GM13977 (cell line): ENCODE results near the gene TUBB4A.
A peak's percentile ranks its signal among the peaks of the same experiment; 100 is the strongest.

ENCODE experiments used
- DNase-seq: peaks from one replicate; pipeline ENCODE4 v3.0.0; 2012; ENCODE audit warnings: low spot score
- CTCF ChIP-seq: IDR thresholded peaks from 2 replicates; pipeline ENCODE4 v1.5.1; 2012; ENCODE audit warnings: mild to moderate bottlenecking, control low read depth; ENCODE audit not compliant: insufficient read depth; ENCODE audit errors: extremely low read depth, missing control alignments
- in situ Hi-C: fragments of 300-500 bp; cut with MboI; formaldehyde crosslinking; loops from one replicate; pipeline ENCODE4 v1.12.0; 2022; ENCODE audit warnings: low sequenced_read_pairs, low pct_unique_long_range_greater_than_20kb, mixed read lengths, inconsistent platforms; ENCODE audit not compliant: unreplicated experiment

Gene TUBB4A

GRCh38 chr19:6531163-6531955 is 29.2 kb upstream of the TUBB4A start:
- in situ Hi-C loops = no loop called here
- TF ChIP-seq CTCF = no peak
- DNase-seq = peak; percentile 36

DNA sequence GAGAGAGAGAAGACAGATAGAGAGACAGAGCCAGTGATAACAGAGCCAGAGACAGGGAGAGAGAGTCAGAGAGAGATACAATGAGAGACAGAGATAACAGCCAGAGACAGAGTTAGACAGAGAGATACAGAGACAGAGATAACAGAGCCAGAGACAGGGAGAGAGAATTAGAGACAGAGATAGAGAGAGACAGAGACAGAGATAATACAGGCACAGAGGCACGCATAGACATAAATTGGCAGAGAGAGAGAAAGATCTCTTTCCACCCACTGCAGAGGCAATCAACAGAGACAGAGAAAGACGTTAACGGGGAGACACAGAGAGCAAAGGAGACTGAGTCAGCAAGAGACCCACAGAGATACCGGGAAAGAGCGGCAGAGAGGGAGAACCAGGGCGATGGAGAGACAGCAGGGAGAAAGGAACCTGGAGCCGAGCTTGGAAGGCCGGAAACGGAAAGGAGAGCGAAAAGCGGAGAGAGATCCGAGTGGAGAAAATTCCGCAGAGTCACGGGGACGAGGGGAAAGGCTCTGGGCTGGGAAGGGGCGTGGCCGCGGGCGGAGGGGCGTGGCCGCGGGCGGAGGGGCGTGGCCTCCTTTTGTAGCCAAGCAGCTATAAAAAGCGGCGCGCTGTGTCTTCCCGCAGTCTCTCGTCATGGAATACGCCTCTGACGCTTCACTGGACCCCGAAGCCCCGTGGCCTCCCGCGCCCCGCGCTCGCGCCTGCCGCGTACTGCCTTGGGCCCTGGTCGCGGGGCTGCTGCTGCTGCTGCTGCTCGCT is 28.5 kb upstream of the TUBB4A start, which contains the start of gene TNFSF9:
Gene TNFSF9, plus strand, starts transcription at position 641 of the 777 bp plus-strand sequence. Its CDS starts 11 bp downstream, at position 652.
- in situ Hi-C loops = no loop called here
- TF ChIP-seq CTCF = no peak
- peak; percentile 91 for DNase-seq

GRCh38 chr19:6529937-6530385 is 27.9 kb upstream of the TUBB4A start:
- in situ Hi-C loops = loop anchor here (10.0 kb wide), 1 partner anchor 205 kb away; the partner anchor contains the start of genes GPR108 and TRIP10
- DNase-seq = no peak
- TF ChIP-seq CTCF = no peak

- DNase-seq = no peak
- in situ Hi-C loops = loop anchor here (10.0 kb wide), 1 partner anchor 205 kb away; the partner anchor contains the start of genes GPR108 and TRIP10
- TF ChIP-seq CTCF = no peak
Measured at GRCh38 chr19:6529351-6529750, 27.2 kb upstream of the TUBB4A start.

DNA sequence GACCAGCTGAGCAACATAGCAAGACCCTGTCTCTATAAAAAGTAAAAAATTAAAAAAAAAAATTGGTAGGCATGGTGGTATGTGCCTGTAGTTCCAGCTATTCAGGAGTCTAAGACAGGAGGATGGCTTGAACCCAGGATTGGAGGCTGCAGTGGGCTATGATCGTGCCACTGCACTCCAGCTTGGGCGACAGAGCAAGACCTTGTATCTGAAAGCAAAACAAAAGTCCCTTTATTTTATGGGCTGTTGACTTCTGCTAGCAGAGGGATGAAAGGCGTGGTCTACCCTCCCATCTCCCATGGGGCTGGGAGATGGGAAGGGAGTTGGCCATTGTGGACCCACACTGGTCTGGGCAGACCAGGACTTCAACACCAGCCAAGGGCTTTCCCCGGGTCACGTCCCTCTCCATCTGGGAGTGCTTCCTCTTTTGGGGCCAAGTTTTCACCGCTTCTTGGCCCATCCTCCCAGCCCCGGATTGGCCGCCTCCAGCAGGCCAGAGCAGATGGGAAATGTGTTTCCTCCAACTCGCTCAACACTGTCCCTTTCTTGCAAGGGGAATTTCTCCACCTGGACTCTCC is 26.5 kb upstream of the TUBB4A start:
- no peak for TF ChIP-seq CTCF
- DNase-seq = no peak
- in situ Hi-C loops = loop anchor here (10.0 kb wide), 1 partner anchor 206 kb away; the partner anchor contains the start of genes GPR108 and TRIP10

DNA sequence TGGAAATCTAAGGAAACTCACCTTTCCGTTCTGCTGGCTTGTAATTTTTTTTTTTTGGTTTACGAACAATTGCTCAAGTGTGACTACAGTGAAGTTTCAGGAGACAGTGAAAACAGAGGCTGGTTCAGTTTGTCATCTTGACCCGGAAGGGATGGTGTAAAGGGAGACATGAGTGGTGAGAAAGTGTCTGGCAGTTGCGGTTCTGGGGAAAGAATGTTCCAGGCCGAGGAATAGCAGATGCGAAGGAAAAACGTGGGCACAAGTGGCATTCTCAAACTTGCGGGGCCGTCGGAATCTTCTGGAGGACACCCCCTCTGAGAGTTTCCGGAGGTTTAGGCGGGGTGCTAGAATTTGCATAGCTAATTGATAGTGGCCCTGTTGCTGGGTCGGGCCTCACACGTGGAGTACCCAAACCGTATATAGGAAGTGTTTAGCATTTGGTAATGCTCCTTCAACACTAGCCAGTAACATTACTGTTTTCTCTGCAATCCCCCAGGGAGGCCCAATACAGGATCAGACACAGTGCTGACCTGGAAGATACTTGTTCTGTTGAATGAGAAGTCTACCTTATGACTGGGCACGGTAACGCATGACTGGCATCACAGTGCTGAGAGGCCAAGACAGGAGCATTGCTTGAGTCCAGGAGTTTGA is 25.9 kb upstream of the TUBB4A start:
- in situ Hi-C loops = loop anchor here (10.0 kb wide), 1 partner anchor 207 kb away; the partner anchor contains the start of genes GPR108 and TRIP10
- TF ChIP-seq CTCF = no peak
- DNase-seq = peak; percentile 84
